Measurements from ENCODE around the gene MLLT3. TPM values are rescaled to one million over a fixed set of nuclear protein-coding genes. Genes with fewer than 3 reads are reported as not detected.

Gene MLLT3
- total and polyA plus RNA-seq, 4 donors, result 3.6 to 16.5 (median 6.6) TPM

DNA sequence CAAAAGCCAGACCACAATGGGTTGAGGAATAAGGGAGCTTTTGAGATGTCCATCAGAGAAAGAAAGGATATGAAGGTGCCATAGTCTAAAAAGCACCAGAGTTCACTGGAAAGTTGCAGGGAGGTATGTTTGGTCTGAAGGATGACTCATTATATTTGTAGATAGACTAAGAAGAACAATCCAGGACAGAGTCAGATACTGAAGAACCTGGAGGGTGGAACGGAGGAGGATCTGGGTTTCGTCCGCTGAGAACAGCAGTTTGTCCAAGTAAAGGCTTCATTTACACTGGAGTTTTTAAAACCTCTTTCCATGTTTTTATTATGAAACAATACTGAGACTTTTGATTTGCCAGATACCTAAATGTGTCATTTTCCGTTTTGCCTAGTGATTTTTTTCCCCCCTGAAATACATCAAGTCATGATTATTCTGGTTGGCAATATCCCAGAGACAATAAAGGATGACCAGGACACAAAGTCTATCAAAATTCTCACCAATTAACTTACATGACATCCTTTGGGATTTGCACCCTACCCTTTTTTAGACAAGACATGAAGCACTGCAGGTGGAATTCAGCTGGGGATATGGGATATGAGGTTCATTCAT, 219.9 kb downstream of the MLLT3 start:
- intact Hi-C loops (cut with DNase I), result no loop called here
- H3K27me3 ChIP-seq (ENCODE audit: control insufficient read depth in 1 of 2, insufficient read depth in 2 of 2, low read length in 1 of 2), result no peaks in the 10 kb centered on the region
- ATAC-seq (ENCODE audit: low FRiP score) (no peak), DNase-seq (no peak)
- H3K4me3 ChIP-seq (ENCODE audit: low read length in 2 of 2), result no peak overlapping the region
- no peak overlapping the region for H3K27ac ChIP-seq (ENCODE audit: low read depth in 1 of 2, low read length in 2 of 2)
- no peaks in the 10 kb centered on the region for H3K4me1 ChIP-seq (ENCODE audit: control insufficient read depth in 1 of 2, insufficient read depth in 2 of 2, low read length in 2 of 2)
- WGBS, 2 donors, result 81% methylated on average over 4 of the region's 4 CpGs
- H3K36me3 ChIP-seq (ENCODE audit: control insufficient read depth in 1 of 2, insufficient read depth in 2 of 2, low read length in 1 of 2), result no peaks in the 10 kb centered on the region
- no peaks in the 10 kb centered on the region for H3K9me3 ChIP-seq (ENCODE audit: control insufficient read depth, low read length)

DNA sequence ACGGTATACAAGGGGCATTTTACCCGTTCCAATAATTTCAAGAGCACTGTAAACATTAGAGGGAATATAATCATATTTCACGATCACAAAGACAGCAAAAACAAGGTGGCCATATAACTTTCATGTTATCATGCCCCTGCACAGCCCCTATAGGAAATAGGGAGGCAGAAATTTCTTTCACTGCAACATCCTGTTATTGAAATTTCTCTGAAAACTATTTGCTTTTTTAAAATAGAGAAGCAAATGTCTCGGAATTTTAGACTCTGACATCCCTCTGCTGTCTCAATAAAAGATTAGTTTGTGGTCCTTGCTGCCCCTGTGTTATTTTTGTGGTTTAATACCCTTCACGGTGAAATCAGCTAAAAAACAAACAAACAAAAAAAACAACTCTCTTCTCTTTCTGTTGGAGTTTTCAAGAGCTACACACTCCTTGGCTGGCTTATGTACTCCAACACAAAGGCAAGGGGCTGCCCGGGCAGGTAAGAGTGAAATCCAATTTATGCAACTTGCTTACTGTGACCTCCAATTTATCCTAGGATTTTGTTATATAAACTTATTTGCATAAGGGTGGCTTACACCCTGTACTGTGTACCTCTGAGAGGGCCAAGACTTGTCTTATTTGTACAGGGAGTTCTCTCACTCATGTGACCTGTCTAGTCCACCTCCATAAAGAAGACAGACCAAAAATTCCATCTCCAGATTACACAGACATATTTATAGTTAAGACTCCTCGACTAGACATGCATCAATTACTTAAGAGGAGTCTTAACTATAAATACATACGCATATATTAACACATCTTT, 223.6 kb downstream of the MLLT3 start:
- H3K9me3 ChIP-seq (ENCODE audit: control insufficient read depth, low read length), result no peaks in the 10 kb centered on the region
- intact Hi-C loops (cut with DNase I), result no loop called here
- no peak overlapping the region for H3K4me3 ChIP-seq (ENCODE audit: low read length in 2 of 2)
- H3K36me3 ChIP-seq (ENCODE audit: control insufficient read depth in 1 of 2, insufficient read depth in 2 of 2, low read length in 1 of 2), result no peaks in the 10 kb centered on the region
- H3K27me3 ChIP-seq (ENCODE audit: control insufficient read depth in 1 of 2, insufficient read depth in 2 of 2, low read length in 1 of 2), result no peaks in the 10 kb centered on the region
- DNase-seq (no peak), ATAC-seq (ENCODE audit: low FRiP score) (no peak)
- no peak overlapping the region for H3K27ac ChIP-seq (ENCODE audit: low read depth in 1 of 2, low read length in 2 of 2)
- no peaks in the 10 kb centered on the region for H3K4me1 ChIP-seq (ENCODE audit: control insufficient read depth in 1 of 2, insufficient read depth in 2 of 2, low read length in 2 of 2)
- WGBS, 2 donors, result 63 to 77% methylated on average over 8 of the region's 8 CpGs

DNA sequence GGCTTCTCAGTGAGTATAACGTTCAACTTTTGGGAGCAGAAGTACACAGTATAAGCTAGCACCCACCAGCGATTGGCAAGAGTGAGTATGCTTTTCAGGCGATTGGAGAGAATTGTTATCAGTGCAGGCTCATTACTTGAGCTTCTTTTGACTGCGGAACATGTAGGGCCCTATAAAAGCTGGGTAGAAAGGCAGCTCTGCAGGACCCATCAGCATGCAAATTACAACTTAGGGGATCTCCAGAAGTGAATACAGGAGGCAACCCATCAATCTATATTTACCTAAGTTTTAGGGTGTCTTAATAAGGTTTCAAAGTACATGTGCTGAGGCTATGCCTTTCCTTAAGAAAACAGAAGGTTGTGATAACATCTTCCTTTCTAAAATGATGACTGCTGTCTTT, 225.0 kb downstream of the MLLT3 start:
- H3K4me3 ChIP-seq (ENCODE audit: low read length in 2 of 2), result no peak overlapping the region
- 82 to 85% methylated on average over 4 of the region's 4 CpGs for WGBS, 2 donors
- intact Hi-C loops (cut with DNase I), result no loop called here
- no peaks in the 10 kb centered on the region for H3K9me3 ChIP-seq (ENCODE audit: control insufficient read depth, low read length)
- no peaks in the 10 kb centered on the region for H3K27me3 ChIP-seq (ENCODE audit: control insufficient read depth in 1 of 2, insufficient read depth in 2 of 2, low read length in 1 of 2)
- H3K4me1 ChIP-seq (ENCODE audit: control insufficient read depth in 1 of 2, insufficient read depth in 2 of 2, low read length in 2 of 2), result no peaks in the 10 kb centered on the region
- DNase-seq (no peak), ATAC-seq (ENCODE audit: low FRiP score) (no peak)
- H3K27ac ChIP-seq (ENCODE audit: low read depth in 1 of 2, low read length in 2 of 2), result no peak overlapping the region
- no peaks in the 10 kb centered on the region for H3K36me3 ChIP-seq (ENCODE audit: control insufficient read depth in 1 of 2, insufficient read depth in 2 of 2, low read length in 1 of 2)

DNA sequence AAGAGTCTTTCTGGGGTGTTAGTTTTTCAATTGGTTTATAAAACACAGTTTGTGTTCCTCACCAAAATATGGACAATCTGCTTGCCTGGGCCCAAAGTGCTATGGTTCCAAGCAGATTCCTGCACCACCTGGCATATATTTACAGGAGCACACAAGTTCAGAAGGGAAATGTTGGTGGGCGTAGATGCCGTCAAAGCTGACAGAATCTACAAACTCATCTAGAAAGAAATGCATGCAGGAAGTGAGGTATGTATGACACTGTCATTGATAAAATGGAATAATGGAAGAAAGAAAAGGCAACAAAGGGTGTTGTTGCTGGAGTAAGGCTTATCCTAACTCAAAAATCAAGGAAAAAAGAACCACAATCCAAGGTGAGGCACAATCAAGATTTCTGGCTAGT, 225.8 kb downstream of the MLLT3 start:
- Histone ChIP-seq H3K27ac (ENCODE audit: low read depth in 1 of 2, low read length in 2 of 2) (no peak overlapping the region), H3K36me3 (ENCODE audit: control insufficient read depth in 1 of 2, insufficient read depth in 2 of 2, low read length in 1 of 2) (no peaks in the 10 kb centered on the region), H3K4me1 (ENCODE audit: control insufficient read depth in 1 of 2, insufficient read depth in 2 of 2, low read length in 2 of 2) (no peaks in the 10 kb centered on the region), H3K4me3 (ENCODE audit: low read length in 2 of 2) (no peak overlapping the region), H3K27me3 (ENCODE audit: control insufficient read depth in 1 of 2, insufficient read depth in 2 of 2, low read length in 1 of 2) (no peaks in the 10 kb centered on the region), H3K9me3 (ENCODE audit: control insufficient read depth, low read length) (no peaks in the 10 kb centered on the region)
- DNase-seq (no peak), ATAC-seq (ENCODE audit: low FRiP score) (no peak)
- intact Hi-C loops (cut with DNase I), result no loop called here
- 94 to 98% methylated on average over 2 of the region's 2 CpGs for WGBS, 2 donors

DNA sequence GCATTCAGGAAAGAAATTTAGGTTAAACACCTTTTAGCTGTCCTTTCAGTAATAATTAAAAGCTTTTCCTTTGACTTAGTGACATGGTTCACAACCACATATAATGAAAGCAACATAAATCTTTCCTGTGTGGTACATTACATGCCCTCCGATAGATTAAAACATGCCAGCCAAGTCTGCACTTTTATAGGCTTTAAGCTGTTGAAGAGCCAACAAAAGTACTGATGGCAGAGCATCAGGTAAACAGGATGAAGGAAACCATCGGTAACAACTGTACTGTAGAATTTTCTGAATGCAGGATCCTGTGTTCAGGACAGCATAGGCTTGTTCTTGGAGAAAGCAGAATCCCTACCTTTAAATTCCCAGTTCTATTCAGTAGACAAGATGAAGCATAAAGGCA, 226.6 kb downstream of the MLLT3 start:
- ATAC-seq (ENCODE audit: low FRiP score) (no peak), DNase-seq (no peak)
- no peaks in the 10 kb centered on the region for H3K9me3 ChIP-seq (ENCODE audit: control insufficient read depth, low read length)
- H3K4me1 ChIP-seq (ENCODE audit: control insufficient read depth in 1 of 2, insufficient read depth in 2 of 2, low read length in 2 of 2), result no peaks in the 10 kb centered on the region
- intact Hi-C loops (cut with DNase I), result no loop called here
- H3K36me3 ChIP-seq (ENCODE audit: control insufficient read depth in 1 of 2, insufficient read depth in 2 of 2, low read length in 1 of 2), result no peaks in the 10 kb centered on the region
- H3K27me3 ChIP-seq (ENCODE audit: control insufficient read depth in 1 of 2, insufficient read depth in 2 of 2, low read length in 1 of 2), result no peaks in the 10 kb centered on the region
- H3K27ac ChIP-seq (ENCODE audit: low read depth in 1 of 2, low read length in 2 of 2), result no peak overlapping the region
- no peak overlapping the region for H3K4me3 ChIP-seq (ENCODE audit: low read length in 2 of 2)
- WGBS, 2 donors, result 53 to 67% methylated on average over 2 of the region's 2 CpGs

DNA sequence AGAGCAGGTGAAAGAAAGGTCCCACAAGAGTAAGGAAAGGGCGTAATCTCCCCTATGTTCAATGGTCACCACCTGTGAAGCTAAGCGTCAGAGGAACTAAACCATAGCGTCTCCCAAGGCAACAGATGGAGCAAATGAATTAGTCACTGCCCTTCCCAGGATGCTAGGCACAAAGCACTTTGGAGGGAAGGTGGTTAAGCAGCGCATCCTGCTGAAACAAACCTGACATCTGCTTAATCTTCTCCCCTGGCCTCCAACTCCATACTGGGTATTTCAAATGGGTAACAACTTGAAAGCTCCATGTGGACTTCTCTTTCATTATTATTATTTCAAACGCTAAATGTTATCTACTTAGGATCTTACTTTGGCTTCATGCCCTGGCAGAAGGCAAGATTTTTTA, 227.3 kb downstream of the MLLT3 start:
- DNase-seq (no peak), ATAC-seq (ENCODE audit: low FRiP score) (no peak)
- H3K4me1 ChIP-seq (ENCODE audit: control insufficient read depth in 1 of 2, insufficient read depth in 2 of 2, low read length in 2 of 2), result no peaks in the 10 kb centered on the region
- no peak overlapping the region for H3K27ac ChIP-seq (ENCODE audit: low read depth in 1 of 2, low read length in 2 of 2)
- intact Hi-C loops (cut with DNase I), result no loop called here
- no peaks in the 10 kb centered on the region for H3K9me3 ChIP-seq (ENCODE audit: control insufficient read depth, low read length)
- no peak overlapping the region for H3K4me3 ChIP-seq (ENCODE audit: low read length in 2 of 2)
- no peaks in the 10 kb centered on the region for H3K36me3 ChIP-seq (ENCODE audit: control insufficient read depth in 1 of 2, insufficient read depth in 2 of 2, low read length in 1 of 2)
- WGBS, 2 donors, result 67 to 75% methylated on average over 5 of the region's 5 CpGs
- H3K27me3 ChIP-seq (ENCODE audit: control insufficient read depth in 1 of 2, insufficient read depth in 2 of 2, low read length in 1 of 2), result no peaks in the 10 kb centered on the region

DNA sequence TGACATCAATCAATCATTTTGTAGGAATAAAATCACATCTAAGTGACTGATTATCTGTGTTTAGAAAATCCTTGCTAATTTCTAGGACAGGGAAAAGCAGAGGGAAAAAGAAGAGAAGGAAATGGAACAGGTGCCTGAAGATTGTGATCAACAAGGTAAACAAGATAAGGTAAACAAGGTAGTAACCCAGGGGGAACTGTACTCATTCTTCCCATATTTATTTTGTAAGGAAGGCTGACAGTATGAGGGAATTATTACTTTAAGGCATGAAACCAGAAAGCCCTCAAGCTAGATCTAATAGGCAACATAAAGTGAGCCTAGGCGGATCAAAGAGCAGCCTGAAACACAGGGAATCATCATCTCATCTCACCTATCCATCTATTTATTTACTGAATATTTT, 231.1 kb downstream of the MLLT3 start:
- H3K4me3 ChIP-seq (ENCODE audit: low read length in 2 of 2), result no peak overlapping the region
- WGBS, 2 donors, result 97 to 100% methylated on average over 1 of the region's 1 CpG
- H3K4me1 ChIP-seq (ENCODE audit: control insufficient read depth in 1 of 2, insufficient read depth in 2 of 2, low read length in 2 of 2), result no peaks in the 10 kb centered on the region
- intact Hi-C loops (cut with DNase I), result no loop called here
- H3K27ac ChIP-seq (ENCODE audit: low read depth in 1 of 2, low read length in 2 of 2), result no peak overlapping the region
- H3K36me3 ChIP-seq (ENCODE audit: control insufficient read depth in 1 of 2, insufficient read depth in 2 of 2, low read length in 1 of 2), result no peaks in the 10 kb centered on the region
- no peak for DNase-seq
- no peak for ATAC-seq (ENCODE audit: low FRiP score)
- H3K9me3 ChIP-seq (ENCODE audit: control insufficient read depth, low read length), result no peaks in the 10 kb centered on the region
- H3K27me3 ChIP-seq (ENCODE audit: control insufficient read depth in 1 of 2, insufficient read depth in 2 of 2, low read length in 1 of 2), result no peaks in the 10 kb centered on the region

DNA sequence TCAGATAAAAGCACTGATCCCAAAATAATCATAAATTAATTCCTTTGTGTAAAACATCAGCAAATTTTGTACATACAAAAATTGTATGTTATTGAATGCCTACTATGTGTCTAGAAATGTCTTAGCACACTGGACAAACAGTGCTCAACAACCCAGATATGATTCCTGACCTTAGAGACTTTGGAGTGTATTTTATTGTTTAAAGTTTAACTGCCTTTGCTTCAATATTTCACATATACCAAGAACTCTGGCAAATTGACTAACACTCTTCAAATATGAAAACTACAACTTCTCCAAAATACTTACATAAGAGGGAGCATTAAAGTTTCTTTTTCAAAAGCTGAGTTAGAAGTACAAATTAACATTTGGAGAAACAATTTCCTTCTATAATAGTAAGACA, 231.9 kb downstream of the MLLT3 start:
- DNase-seq, result no peak
- intact Hi-C loops (cut with DNase I), result no loop called here
- ATAC-seq (ENCODE audit: low FRiP score), result no peak
- Histone ChIP-seq H3K9me3 (ENCODE audit: control insufficient read depth, low read length) (no peaks in the 10 kb centered on the region), H3K27me3 (ENCODE audit: control insufficient read depth in 1 of 2, insufficient read depth in 2 of 2, low read length in 1 of 2) (no peaks in the 10 kb centered on the region), H3K4me3 (ENCODE audit: low read length in 2 of 2) (no peak overlapping the region), H3K36me3 (ENCODE audit: control insufficient read depth in 1 of 2, insufficient read depth in 2 of 2, low read length in 1 of 2) (no peaks in the 10 kb centered on the region), H3K27ac (ENCODE audit: low read depth in 1 of 2, low read length in 2 of 2) (no peak overlapping the region), H3K4me1 (ENCODE audit: control insufficient read depth in 1 of 2, insufficient read depth in 2 of 2, low read length in 2 of 2) (no peaks in the 10 kb centered on the region)

DNA sequence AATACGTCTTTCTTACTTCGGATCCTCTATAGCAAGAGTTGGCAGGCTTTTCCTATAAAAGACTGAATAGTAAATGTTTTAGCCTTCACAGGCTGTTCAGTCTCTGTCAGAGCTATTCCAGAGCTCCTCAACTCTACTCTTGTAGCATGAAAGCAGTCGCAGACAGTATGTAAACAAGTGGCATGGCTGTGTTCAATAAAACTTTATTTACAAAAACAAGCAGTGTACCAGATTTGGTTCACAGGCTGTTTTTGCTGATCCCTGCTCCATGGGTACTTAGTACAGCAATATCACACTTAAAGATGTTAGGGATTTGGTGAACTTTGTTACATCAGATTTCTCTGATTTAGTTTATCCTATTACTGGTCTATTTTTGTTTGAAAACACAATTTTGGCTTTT, 235.2 kb downstream of the MLLT3 start:
- Histone ChIP-seq H3K27ac (ENCODE audit: low read depth in 1 of 2, low read length in 2 of 2) (no peak overlapping the region), H3K27me3 (ENCODE audit: control insufficient read depth in 1 of 2, insufficient read depth in 2 of 2, low read length in 1 of 2) (no peaks in the 10 kb centered on the region), H3K4me3 (ENCODE audit: low read length in 2 of 2) (no peak overlapping the region), H3K4me1 (ENCODE audit: control insufficient read depth in 1 of 2, insufficient read depth in 2 of 2, low read length in 2 of 2) (no peaks in the 10 kb centered on the region), H3K9me3 (ENCODE audit: control insufficient read depth, low read length) (no peaks in the 10 kb centered on the region), H3K36me3 (ENCODE audit: control insufficient read depth in 1 of 2, insufficient read depth in 2 of 2, low read length in 1 of 2) (no peaks in the 10 kb centered on the region)
- intact Hi-C loops (cut with DNase I), result no loop called here
- DNase-seq (no peak), ATAC-seq (ENCODE audit: low FRiP score) (no peak)
- 68 to 81% methylated on average over 3 of the region's 3 CpGs for WGBS, 2 donors
